Smooth muscle cell (in vitro differentiated cells): ENCODE data around the gene ASCC3. TPM values are rescaled to one million over a fixed set of nuclear protein-coding genes. Genes with fewer than 3 reads are reported as not detected.

Experiments used
- DNase-seq: peaks from one replicate; lab custom pipeline; 2025; ENCODE audit not compliant: unreplicated experiment; lab: John Stamatoyannopoulos, UW
- H2AFZ ChIP-seq: fragments of 200-600 bp; sonication (generic); 2 replicates; pipeline ENCODE4 v1.6.0; 2016; ENCODE audit warnings: antibody characterized with exemption, low read depth, mild to moderate bottlenecking
- H3F3A ChIP-seq: fragments of 200-600 bp; sonication (generic); 2 replicates; pipeline ENCODE4 v1.6.0; 2017; ENCODE audit warnings: antibody characterized with exemption, low read depth
- H3K27ac ChIP-seq: fragments of 200-600 bp; sonication (generic); 2 replicates; pipeline ENCODE4 v1.5.1; 2016; ENCODE audit warnings: low read depth, mild to moderate bottlenecking
- H3K27me3 ChIP-seq: fragments of 200-600 bp; sonication (generic); 2 replicates; pipeline ENCODE4 v1.6.1; 2016; ENCODE audit warnings: low read depth, mild to moderate bottlenecking
- H3K36me3 ChIP-seq: fragments of 200-600 bp; sonication (generic); 2 replicates; pipeline ENCODE4 v1.5.1; 2016; ENCODE audit warnings: low read depth
- H3K4me1 ChIP-seq: fragments of 200-600 bp; sonication (generic); 2 replicates; pipeline ENCODE4 v1.5.1; 2016; ENCODE audit warnings: low read depth
- H3K4me2 ChIP-seq: fragments of 200-600 bp; sonication (generic); 2 replicates; pipeline ENCODE4 v1.6.0; 2016; ENCODE audit warnings: mild to moderate bottlenecking
- H3K4me3 ChIP-seq: fragments of 200-600 bp; sonication (generic); 2 replicates; pipeline ENCODE4 v1.5.1; 2016; ENCODE audit warnings: mild to moderate bottlenecking
- H3K79me2 ChIP-seq: fragments of 200-600 bp; sonication (generic); 2 replicates; pipeline ENCODE4 v1.6.0; 2016; ENCODE audit warnings: low read depth, mild to moderate bottlenecking
- H3K9ac ChIP-seq: fragments of 200-600 bp; sonication (generic); 2 replicates; pipeline ENCODE4 v1.6.0; 2016; ENCODE audit warnings: low read depth
- H3K9me3 ChIP-seq: fragments of 200-600 bp; sonication (generic); replicated peaks from 2 replicates; pipeline ENCODE4 v1.5.1; 2016; ENCODE audit warnings: low read depth
- H4K20me1 ChIP-seq: fragments of 200-600 bp; sonication (generic); 2 replicates; pipeline ENCODE4 v1.6.0; 2016; ENCODE audit warnings: low read depth
- CTCF ChIP-seq: fragments of 200-600 bp; sonication (generic); IDR thresholded peaks from 2 replicates; pipeline ENCODE4 v1.5.1; 2017; ENCODE audit warnings: borderline replicate concordance, mild to moderate bottlenecking, antibody characterized with exemption; ENCODE audit not compliant: insufficient read depth, poor library complexity, severe bottlenecking
- WGBS: methylation state at CpG from one replicate; pipeline ENCODE4 v1.1.7; 2016; ENCODE audit warnings: low lambda C conversion rate; 5-methylcytosine and 5-hydroxymethylcytosine counted together
- polyA plus RNA-seq: library from polyadenylated mRNA; unstranded; fragments of >200 nt; fragmentation: Nextera tagmentation; extraction: Ambion mirVana; gene quantifications from 2 replicates; pipeline ENCODE4 v1.2.1, GENCODE V29; 2016
- total RNA-seq: library from RNA; depleted of rRNA; stranded (reverse); fragments of >200 nt; gene quantifications from 2 replicates; pipeline ENCODE4 v1.2.3, GENCODE V29; 2014

The ASCC3 gene
- total and polyA plus RNA-seq, 2 experiments from 2014 or later: 59.0 to 116 TPM

GRCh38 chr6:100685747-100686146 lies 195.4 kb downstream of the ASCC3 start:
- Histone ChIP-seq H3K9ac (no peak overlapping the region), H3K4me3 (no peak overlapping the region), H3K4me2 (no peak overlapping the region), H4K20me1 (peaks cover 17% of the 10 kb centered on the region), H3K36me3 (peaks cover 8% of the 10 kb centered on the region), H3K4me1 (no peaks in the 10 kb centered on the region), H3K27ac (no peak overlapping the region), H3F3A (peaks cover 4% of the 10 kb centered on the region), H3K27me3 (no peaks in the 10 kb centered on the region), H2AFZ (no peak overlapping the region), H3K9me3 (no peaks in the 10 kb centered on the region), H3K79me2 (peaks cover 7% of the 10 kb centered on the region)
- 96% methylated on average over 2 of the region's 2 CpGs for WGBS
- DNase-seq: no peak
- TF ChIP-seq CTCF: no peak

- no peak for TF ChIP-seq CTCF
- no peaks in the 10 kb centered on the region for H3K27me3 ChIP-seq
- no peaks in the 10 kb centered on the region for H3K9me3 ChIP-seq
- peaks cover under 1% of the 10 kb centered on the region for H3K36me3 ChIP-seq
- no peak overlapping the region for H2AFZ ChIP-seq
- H3K79me2 ChIP-seq: no peaks in the 10 kb centered on the region
- WGBS: 67% methylated on average over 1 of the region's 1 CpG
- no peaks in the 10 kb centered on the region for H3K4me1 ChIP-seq
- no peak overlapping the region for H3K4me2 ChIP-seq
- no peaks in the 10 kb centered on the region for H3F3A ChIP-seq
- H3K4me3 ChIP-seq: no peak overlapping the region
- H4K20me1 ChIP-seq: peaks cover 6% of the 10 kb centered on the region
- no peak overlapping the region for H3K27ac ChIP-seq
- DNase-seq: no peak
- H3K9ac ChIP-seq: no peak overlapping the region
Observed at GRCh38 chr6:100680163-100680562, 201.0 kb downstream of the ASCC3 start.

GRCh38 chr6:100678027-100678426 lies 203.1 kb downstream of the ASCC3 start:
- no peak for DNase-seq
- Histone ChIP-seq H3K4me1 (peaks cover 9% of the 10 kb centered on the region), H3K36me3 (no peaks in the 10 kb centered on the region), H3K4me2 (no peak overlapping the region), H3K79me2 (no peaks in the 10 kb centered on the region), H4K20me1 (peaks cover 5% of the 10 kb centered on the region), H3K27me3 (no peaks in the 10 kb centered on the region), H3F3A (no peaks in the 10 kb centered on the region), H2AFZ (no peak overlapping the region), H3K9me3 (no peaks in the 10 kb centered on the region), H3K4me3 (no peak overlapping the region), H3K27ac (no peak overlapping the region), H3K9ac (no peak overlapping the region)
- TF ChIP-seq CTCF: no peak
- WGBS: 100% methylated on average over 1 of the region's 1 CpG

- no peak overlapping the region for H2AFZ ChIP-seq
- TF ChIP-seq CTCF: no peak
- WGBS: 100% methylated on average over 1 of the region's 1 CpG
Observed at GRCh38 chr6:100677240-100677639, 203.9 kb downstream of the ASCC3 start.

More at GRCh38 chr6:100677240-100677639, 203.9 kb downstream of the ASCC3 start:
- no peaks in the 10 kb centered on the region for H3K36me3 ChIP-seq
- no peaks in the 10 kb centered on the region for H3K9me3 ChIP-seq
- no peaks in the 10 kb centered on the region for H3K27me3 ChIP-seq
- H3K4me2 ChIP-seq: no peak overlapping the region
- H3K4me3 ChIP-seq: no peak overlapping the region
- no peaks in the 10 kb centered on the region for H3F3A ChIP-seq
- no peak overlapping the region for H3K27ac ChIP-seq
- no peak for DNase-seq
- H3K79me2 ChIP-seq: no peaks in the 10 kb centered on the region
- H3K4me1 ChIP-seq: peaks cover 9% of the 10 kb centered on the region
- H3K9ac ChIP-seq: no peak overlapping the region
- H4K20me1 ChIP-seq: no peaks in the 10 kb centered on the region
